HG03064 (cell line): ENCODE measurements around the gene ACSL4.
"Not testable (repeated sequence)": the region's sequence is repeated elsewhere in the genome, so short reads cannot be mapped to it uniquely, and the experiment has no call there.

ENCODE experiments used
- ATAC-seq: cut with Tn5 transposase; IDR thresholded peaks from one replicate; pipeline ENCODE4 v1.9.1; 2021; ENCODE audit warnings: low read depth; ENCODE audit not compliant: unreplicated experiment

Gene ACSL4

DNA sequence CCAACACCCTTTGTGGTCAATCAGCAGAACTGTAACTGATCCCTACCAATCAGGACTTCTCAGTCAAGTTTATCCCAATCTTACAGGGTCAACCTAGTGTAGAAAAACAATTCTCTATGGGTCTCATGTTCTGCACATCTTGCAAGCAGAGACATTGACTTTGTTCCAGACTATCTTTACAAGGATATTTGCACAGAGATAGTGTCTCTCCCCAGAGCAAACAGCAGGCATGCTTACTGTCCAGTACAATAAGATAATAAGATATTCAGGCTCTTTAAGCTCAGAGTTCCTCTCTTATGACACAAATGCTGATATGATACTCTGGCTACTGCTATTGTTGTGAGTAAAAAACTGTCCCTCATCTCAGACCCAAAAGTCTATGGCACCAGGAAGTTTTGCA is 53.2 kb downstream of the ACSL4 start:
- no peak for ATAC-seq

DNA sequence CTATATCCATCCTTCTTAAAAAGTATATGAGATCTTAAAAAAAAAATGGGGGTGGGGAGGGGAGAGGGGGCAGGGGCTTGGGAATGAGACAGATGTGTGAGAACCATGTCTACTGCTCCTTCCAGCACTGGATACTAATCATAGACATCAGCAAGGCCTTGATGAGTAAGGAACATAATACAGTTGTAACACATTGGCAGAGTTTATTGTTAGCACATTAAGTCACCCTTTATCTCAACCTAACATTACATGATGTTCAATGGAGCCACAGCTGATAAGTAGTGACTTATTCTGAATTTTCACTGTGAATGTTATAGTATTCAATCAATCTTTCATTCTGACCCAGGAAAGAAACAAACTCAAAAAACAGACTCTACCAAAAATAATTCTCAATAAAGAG is 60.8 kb downstream of the ACSL4 start:
- ATAC-seq: no peak

DNA sequence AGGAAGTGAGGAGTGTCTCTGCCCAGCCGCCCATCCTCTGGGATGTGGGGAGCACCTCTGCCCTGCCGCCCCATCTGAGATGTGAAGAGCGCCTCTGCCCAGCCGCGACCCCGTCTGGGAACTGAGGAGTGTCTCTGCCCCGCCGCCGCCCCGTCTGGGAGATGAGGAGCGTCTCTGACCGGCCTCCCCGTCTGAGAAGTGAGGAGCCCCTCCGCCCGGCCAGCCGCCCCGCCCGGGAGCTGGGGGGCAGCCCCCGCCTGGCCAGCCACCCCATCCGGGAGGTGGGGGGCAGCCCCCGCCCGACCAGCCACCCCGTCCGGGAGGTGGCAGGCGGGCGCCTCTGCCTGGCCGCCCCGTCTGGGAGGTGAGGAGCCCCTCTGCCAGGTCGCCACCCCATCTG is 61.9 kb downstream of the ACSL4 start:
- ATAC-seq: not testable (repeated sequence)

DNA sequence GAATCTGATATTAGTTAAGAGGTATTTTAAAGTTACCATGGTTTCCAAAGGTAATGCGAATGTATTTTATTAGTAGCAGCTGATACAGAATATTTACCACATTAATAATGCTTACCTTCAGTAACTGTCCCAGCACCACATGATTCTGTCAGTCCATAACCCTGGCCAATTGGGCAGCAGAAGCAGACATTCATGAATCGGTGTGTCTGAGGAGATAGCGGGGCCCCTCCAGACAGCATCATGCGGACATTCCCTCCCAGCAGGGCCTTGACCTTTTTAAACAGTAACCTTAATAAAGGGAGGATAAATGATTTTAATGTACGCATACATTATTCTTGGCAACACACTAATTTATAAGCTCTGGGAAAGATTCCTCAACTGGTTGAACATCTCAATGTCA is 65.1 kb downstream of the ACSL4 start:
- ATAC-seq: no peak

DNA sequence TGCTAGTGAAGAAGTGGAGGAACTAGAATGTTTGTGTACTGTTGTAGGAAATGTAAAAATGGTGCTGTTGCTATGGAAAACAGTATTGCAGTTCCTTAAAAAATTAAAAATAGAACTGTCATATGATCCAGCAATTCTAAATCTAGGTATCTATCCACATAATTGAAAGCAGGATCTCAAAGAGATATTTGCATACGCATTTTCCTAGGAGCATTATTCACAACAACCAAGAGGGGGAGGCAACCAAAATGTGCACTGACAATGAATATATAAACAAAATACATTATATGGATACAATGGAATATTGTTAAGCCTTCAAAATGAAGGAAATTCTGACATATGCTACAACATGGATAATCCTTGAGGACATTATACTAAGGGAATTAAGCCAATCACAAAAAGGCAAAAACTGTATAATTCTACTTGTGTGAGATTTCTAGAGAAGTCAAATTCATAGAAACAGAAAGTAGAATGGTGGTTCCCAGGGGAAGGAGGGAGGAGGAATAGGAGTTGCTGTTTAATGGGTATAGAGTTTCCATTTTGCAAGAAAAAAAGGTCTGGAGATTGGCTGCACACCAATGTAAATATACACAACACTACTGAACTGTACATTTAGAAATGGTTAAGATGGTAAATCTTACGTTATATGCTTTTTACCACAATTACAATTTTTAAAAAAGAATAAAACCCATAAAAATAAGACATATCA is 72.5 kb downstream of the ACSL4 start:
- no peak for ATAC-seq

DNA sequence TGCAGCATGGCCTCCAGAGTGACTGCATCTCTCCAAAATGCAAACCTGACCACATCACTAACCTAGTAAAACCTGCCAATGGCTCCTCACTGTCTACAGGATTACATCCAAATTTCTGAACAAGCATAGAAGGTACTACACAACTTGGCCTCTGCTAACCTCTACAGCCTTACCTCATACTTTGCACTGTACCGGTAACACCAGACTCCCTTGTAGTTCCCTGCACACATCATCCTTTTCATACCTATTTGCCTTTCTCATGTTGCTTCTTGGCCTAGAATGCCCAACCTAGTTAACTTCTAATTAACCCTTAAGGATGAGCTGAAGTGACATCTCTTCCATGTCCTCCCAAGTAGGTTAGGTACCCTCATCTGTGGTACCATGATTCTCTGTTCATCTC is 74.7 kb downstream of the ACSL4 start:
- no peak for ATAC-seq

DNA sequence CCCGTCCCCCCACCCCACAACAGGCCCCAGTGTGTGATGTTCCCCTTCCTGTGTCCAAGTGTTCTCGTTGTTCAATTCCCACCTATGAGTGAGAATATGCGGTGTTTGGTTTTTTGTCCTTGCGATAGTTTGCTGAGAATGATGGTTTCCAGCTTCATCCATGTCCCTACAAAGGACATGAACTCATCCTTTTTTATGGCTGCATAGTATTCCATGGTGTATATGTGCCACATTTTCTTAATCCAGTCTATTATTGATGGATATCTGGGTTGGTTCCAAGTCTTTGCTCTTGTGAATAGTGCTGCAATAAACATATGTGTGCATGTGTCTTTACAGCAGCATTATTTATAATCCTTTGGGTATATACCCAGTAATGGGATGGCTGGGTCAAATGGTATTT is 75.7 kb downstream of the ACSL4 start:
- ATAC-seq: not testable (repeated sequence)

DNA sequence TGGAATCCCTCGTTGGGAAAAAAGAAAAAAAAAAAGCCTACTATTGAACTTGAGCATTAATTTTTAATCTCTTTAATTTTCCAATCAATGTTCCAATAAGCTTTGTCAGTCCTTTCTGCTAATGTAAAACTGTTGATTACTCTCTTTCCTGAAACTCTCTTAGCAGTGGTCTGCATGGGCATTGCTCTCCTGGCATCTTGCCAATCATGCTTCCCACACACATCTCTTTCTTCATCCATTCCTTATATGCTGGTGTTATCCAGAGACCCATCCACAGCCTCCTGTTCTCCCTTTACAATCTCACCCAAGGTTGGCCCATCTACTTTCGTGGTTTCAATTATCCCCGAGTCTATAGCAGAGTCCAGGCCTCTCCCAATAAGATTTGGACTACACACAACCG is 76.3 kb downstream of the ACSL4 start:
- ATAC-seq: no peak

DNA sequence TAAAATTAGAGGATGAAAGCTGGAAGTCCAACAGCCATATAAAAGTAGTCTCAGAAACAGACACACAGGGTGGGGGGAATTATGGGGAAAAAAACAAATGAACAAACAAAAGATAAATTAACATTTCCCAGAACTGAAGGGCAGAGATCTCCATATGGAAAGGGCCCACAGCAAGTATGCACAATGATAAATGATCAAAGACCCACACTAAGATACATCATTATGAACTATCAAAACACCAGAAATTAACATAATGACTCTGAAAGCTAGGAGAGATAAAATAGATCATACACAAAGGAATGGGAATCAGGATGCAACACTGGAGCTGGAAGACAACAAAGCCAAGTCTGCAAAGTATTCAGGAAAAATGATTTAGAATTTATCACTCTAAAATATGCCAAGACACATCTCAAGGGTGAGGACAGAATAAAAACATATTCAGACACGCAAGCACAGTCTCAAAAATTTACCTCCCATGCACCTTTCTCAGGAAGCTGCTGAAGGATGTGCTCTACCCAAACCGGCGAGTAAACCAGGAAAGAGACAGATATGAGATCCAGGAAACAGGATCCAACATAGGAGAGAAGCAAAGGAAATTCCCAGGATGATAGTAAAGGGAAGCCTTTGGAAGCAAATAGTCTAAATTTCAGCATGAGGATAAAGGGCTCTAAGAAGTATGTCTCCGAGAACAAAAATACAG is 77.4 kb downstream of the ACSL4 start:
- ATAC-seq: no peak

DNA sequence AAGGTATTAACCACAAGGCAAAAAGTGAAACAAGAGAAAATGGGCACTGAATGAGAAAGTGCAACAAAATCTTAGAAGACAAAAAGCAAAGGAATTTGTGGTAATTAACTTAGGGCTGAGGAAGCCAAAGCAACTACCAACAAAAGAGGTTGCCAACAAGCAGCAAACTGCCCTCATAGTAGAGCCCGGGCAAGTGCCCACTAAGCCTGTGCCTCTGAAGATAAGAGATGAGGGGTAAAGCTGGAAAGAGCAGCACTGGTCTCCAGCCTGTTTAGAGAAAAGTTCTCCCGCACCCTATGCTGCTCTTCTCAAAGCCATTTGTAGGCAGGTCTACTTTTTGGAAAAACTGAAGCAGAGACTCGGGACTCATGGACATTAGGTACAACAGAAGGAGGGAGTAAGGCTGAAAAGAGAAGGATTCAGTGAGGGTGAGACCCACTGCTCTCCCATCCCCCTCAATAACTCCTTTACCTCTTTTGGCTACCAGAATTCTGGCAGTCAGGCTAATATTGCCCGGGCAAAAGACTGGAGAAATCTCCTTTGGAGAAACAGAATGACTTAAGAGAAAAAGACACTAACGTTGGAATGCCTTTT is 78.4 kb downstream of the ACSL4 start:
- ATAC-seq: no peak

DNA sequence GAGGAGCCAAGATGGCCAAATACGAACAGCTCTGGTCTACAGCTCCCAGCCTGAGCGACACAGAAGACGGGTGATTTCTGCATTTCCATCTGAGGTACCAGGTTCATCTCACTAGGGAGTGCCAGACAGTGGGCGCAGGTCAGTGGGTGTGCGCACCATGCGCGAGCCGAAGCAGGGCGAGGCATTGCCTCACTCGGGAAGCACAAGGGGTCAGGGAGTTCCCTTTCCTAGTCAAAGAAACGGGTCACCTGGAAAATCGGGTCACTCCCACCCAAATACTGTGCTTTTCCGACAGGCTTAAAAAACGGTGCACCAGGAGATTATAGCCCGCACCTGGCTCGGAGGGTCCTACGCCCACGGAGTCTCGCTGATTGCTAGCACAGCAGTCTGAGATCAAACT is 88.4 kb downstream of the ACSL4 start:
- not testable (repeated sequence) for ATAC-seq

DNA sequence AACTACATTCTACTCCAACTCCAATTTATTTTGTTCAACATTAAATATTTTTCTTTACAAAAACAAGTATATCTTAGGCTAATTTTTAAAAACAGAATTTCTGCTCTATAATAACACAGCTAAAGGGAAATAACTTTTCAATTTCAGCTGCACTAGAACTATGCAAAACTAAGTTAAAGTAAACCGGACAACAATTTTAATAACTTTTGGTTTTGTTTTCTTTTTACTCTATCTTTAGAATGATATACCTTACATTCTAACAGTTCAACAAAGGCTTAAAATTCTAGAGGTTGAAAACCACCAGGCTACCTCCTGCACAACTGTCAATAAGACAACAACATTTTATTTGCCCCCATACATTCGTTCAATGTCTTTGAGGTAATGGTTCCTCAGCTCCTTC is 89.4 kb downstream of the ACSL4 start:
- no peak for ATAC-seq

DNA sequence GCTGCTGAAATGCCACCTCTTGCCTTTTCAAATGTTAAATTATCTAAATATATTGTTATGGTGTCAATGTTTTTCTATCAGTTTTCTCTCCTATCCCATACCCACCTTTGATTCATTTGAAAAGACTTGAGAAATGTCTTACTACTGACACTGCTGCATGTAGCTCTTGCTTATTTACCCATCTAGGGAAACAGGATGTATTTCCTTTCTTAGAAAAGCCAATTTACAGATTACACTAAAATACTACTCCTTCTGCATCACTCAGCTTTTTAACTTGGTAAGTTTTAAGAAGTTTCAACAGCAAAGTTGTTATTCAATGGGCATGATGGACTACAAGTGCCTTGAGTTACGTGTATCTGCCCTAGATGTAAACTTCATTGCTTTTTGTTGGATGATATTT is 94.9 kb downstream of the ACSL4 start:
- no peak for ATAC-seq

DNA sequence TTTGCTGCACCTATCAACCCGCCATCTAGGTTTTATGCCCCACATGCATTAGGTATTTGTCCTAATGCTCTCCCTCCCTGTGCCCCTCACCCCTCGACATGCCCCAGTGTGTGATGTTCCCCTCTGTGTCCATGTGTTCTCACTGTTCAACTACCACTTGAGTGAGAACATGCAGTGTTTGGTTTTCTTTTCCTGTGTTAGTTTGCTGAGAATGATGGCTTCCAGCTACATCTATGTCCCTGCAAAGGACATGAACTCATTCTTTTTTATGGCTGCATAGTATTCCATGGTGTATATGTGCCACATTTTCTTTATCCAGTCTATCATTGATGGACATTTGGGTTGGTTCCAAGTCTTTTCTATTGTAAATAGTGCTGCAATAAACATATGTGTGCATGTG is 95.6 kb downstream of the ACSL4 start:
- not testable (repeated sequence) for ATAC-seq

DNA sequence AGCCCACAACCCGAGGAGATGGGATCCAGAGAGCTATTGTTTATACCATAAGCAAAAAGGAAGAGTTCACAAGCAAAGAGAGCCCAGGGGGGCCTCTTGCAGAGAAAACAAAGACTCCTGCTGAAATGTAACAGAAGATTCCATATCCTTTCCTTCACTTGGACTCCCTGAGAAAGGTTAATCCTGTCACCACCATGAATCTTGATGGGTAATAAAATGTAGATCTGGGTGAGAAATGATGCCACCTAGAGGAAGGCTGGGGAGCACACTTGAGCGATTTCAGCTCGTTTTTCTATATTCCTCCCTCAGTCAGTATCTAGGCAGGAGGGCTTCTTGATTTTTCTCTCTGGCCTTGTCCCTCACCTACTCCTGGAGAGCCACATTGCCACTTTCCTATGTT is 97.9 kb downstream of the ACSL4 start:
- ATAC-seq: no peak

DNA sequence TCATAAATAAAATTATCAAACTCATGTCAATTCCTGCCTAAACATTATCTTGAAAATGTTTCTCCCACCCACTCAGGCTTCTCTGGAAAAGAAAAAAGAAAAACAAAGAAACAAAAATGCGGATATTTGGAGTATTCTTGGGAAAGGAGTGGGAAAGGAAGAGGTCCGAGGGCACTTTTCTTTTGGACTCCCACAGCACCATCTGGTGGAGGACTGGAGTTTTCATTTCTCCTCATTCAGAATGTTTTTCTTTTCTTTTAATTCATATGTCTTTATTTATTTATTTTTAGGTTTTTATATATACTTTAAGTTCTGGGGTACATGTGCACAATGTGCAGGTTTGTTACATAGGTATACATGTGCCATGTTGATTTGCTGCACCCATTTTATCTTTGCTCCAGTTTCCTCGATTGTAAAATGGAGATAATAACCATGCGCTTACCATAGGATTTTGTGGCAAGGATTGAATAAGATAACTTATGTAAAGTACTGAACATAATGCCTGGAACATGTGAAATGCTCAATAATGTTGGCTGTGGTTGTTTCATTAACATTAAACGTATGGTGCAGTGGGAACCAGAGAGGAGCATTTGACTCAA is 100.1 kb downstream of the ACSL4 start:
- no peak for ATAC-seq

DNA sequence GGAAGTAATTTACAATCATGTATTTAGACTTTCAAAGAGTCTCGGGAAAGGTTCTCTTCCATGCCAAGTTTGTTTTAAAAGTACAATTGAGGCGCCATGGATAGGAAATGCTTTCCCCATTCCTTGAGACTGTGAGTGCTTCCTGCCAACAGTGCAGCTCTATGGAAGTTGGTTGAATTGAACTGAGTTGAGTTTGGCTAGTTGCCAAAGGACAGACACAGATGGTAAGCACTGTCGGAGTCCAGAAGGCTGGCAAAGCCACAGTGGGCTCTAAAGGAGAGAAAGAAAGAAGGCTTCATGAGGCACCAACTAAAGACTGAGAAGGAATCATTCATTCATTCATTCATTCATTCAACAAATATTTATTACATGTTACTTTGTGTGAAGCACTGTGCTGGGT is 103.7 kb downstream of the ACSL4 start:
- ATAC-seq: no peak

DNA sequence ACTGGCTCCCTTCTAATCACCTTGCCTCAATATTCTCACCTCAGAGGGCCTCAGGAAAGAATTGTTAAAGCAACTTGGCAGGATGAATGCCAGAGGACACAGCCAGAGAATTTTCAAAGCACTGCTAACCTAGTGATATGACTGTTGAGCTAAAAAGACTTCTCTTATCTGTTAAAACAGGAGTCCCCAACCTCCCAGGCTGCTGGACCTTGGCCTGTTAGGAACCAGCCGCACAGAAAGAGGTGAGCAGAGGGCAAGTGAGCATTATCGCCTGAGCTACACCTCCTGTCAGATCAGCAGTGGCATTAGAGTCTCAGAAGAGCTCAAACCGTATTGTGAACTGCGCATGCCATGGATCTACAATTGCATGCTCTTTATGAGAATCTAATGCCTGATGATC is 106.4 kb downstream of the ACSL4 start:
- no peak for ATAC-seq

DNA sequence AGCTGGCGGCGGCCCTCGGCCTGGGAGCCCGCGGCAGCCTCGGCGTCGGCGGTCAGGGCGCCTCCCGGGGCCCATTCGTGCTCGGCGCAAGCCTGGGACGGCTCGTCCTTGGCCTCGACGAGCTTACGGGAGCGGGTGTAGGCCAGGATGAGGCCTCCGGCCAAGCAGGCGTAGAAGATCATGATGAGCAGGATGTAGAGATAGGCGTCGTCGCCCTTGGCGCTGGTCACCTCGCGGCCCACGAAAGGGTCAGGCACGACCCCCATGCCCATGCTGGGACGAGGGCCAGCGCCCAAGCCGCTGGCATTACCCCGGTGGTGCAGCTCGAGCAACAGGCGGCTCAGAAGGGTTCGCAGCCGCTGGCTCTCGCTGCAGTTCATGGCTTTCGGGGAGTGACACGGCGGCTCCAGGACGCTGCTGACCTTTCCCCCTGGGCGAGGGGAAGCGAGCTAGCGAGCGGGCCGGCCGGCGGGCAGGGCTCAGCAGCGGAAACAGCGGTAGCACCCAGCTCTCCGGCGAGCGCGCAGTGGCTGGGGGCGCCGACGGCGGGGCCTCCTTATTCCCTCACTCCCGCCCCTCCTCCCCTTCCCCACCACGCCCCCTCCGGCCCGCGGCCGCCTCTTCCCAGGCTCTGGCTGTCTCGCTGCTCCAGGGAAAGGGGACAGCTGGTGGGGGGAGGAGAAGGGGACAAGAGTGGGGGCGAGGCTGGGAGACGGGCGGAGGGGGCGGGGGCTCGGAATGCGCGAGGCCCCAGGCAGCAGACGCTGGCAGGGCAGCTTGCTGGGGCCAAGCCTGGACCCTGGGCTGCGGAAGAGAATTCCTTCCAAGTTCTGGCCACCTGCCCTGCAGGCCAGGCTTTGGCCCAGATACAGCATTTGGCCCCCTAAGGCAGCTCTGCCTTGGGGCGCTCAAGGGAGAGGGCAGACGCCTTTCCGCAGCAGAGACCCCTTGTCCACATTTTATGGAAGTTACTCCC is 108.1 kb downstream of the ACSL4 start, which contains the start of gene KCNE5:
Gene KCNE5, minus strand, starts transcription at position 532 of the 976 bp plus-strand sequence. Its CDS starts 152 bp downstream, at position 380.
- ATAC-seq: no peak

DNA sequence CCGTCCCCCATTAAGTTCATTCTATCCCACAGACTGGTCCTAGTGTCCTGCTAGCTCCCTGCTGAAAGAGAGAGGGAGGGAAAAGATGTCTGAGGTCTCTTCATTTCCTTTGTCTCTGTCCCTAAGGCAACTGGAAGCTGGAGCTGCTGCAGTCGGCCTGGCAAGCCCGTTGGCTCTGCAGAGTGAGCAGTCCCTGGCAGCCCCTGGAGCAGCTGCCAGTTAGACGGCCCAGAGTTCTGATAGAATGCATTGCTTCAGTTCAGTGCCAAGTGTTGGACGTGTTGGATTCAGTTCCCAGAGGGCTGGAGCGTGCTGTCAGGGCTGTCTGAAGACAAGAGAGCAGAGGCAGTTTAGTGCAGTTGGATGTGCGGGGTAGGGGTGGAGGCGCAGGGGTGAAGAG is 109.1 kb downstream of the ACSL4 start:
- no peak for ATAC-seq
